ENCODE results near the gene TPH2. TPM values are rescaled to one million over a fixed set of nuclear protein-coding genes. Genes with fewer than 3 reads are reported as not detected.

The TPH2 gene
- polyA plus RNA-seq, 4 donors = 0.03 TPM; not detected in 3

DNA sequence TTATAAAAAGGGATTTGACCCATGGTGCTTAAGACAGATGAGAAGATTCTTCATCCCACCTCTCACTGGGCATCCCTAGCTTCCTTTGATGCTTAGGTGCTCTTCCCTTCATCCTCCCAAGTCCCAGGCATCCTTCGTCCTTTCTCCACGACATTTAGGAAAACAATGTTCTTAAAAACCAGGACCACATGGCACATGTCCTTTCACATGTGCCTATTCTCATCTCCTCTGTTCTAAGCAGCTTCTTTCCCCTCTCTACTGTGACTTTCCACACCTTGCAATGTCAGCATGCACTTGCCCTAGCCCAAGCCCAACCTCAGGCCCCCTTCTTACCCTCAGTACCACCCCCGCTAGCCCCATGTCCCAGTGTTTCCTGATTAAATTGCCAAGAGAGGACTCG lies 12.2 kb downstream of the TPH2 start:
- H3K9me3 ChIP-seq (ENCODE audit: control insufficient read depth in 2 of 2, insufficient read depth in 1 of 2, low read depth in 1 of 2, low read length in 1 of 2) = no peaks in the 10 kb centered on the region
- H3K27ac ChIP-seq (ENCODE audit: low read depth in 1 of 3, low read length in 2 of 3) = no peak overlapping the region
- no peaks in the 10 kb centered on the region for H3K4me1 ChIP-seq (ENCODE audit: control insufficient read depth in 3 of 3, insufficient read depth in 2 of 3, low read depth in 1 of 3, low read length in 2 of 3)
- WGBS, 3 donors = 73 to 89% (median 87%) methylated on average over 4 of the region's 4 CpGs
- no peaks in the 10 kb centered on the region for H3K36me3 ChIP-seq (ENCODE audit: control insufficient read depth in 3 of 3, insufficient read depth in 2 of 3, low read depth in 1 of 3, low read length in 3 of 3)
- no peak overlapping the region for H3K4me3 ChIP-seq (ENCODE audit: low read depth in 1 of 3, low read length in 3 of 3)
- H3K27me3 ChIP-seq (ENCODE audit: control insufficient read depth in 3 of 3, insufficient read depth in 3 of 3, low read length in 3 of 3) = peaks cover 0 to 20% (median 2%) of the 10 kb centered on the region in 3 donors
- FAIRE-seq (no peak), DNase-seq (no peak)

DNA sequence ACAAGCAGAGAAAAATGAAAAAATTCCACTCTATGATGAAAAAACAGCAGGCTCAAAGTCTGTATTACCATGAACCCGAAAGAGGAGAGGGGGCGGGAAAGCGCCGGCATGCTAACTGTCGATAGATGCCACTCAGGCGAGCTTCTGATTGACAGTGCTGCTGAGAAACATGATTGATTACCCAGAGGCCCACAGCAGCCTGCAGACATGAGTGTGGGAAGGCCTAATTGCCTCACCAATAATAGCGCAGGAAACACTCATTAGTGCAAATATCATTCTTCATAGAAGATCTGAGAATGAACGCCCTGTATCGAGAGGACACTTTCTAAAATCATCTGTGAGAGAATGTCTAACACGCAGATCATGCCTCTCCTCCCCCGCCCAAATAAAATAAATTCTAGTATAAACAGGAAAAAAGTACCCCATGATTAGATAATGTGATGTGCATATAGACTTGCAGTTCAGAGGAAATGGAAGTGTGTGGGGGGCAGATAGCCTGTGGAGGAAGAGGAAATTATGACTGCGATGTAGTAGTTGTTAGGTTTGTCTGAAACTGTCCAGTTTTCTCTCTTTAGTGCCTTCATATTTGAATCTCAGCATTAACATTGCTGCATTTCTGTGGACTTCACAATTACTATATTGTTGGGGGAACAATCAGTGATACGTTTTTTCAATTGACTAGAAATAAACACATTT lies 15.6 kb downstream of the TPH2 start:
- H3K4me1 ChIP-seq (ENCODE audit: control insufficient read depth in 3 of 3, insufficient read depth in 2 of 3, low read depth in 1 of 3, low read length in 2 of 3) = no peaks in the 10 kb centered on the region
- no peak for FAIRE-seq
- WGBS, 3 donors = 58 to 68% (median 65%) methylated on average over 13 of the region's 13 CpGs
- DNase-seq = no peak
- H3K27ac ChIP-seq (ENCODE audit: low read depth in 1 of 3, low read length in 2 of 3) = no peak overlapping the region
- no peaks in the 10 kb centered on the region for H3K36me3 ChIP-seq (ENCODE audit: control insufficient read depth in 3 of 3, insufficient read depth in 2 of 3, low read depth in 1 of 3, low read length in 3 of 3)
- peaks cover 0 to 9% (median 0%) of the 10 kb centered on the region in 3 donors for H3K27me3 ChIP-seq (ENCODE audit: control insufficient read depth in 3 of 3, insufficient read depth in 3 of 3, low read length in 3 of 3)
- H3K4me3 ChIP-seq (ENCODE audit: low read depth in 1 of 3, low read length in 3 of 3) = no peak overlapping the region
- H3K9me3 ChIP-seq (ENCODE audit: control insufficient read depth in 2 of 2, insufficient read depth in 1 of 2, low read depth in 1 of 2, low read length in 1 of 2) = no peaks in the 10 kb centered on the region

DNA sequence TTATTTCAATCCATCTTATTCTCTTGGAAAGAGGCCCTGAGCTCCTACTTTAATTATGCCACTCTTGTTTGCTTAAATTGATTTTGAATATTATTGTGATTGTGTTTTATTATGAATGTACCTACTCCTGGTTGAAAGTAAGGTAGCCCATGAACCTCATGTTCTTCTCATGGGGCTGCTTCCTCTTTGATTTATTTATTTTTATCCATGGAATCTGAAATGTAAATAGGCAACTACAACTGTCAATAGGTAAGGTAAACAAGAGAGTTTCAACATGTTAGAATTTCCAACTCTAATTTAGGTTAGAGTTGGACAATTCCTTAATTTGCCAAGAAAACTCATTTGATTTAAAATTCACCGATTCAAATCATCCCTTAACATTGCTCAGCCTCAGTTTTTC lies 16.2 kb downstream of the TPH2 start:
- Histone ChIP-seq H3K9me3 (ENCODE audit: control insufficient read depth in 2 of 2, insufficient read depth in 1 of 2, low read depth in 1 of 2, low read length in 1 of 2) (no peaks in the 10 kb centered on the region), H3K4me1 (ENCODE audit: control insufficient read depth in 3 of 3, insufficient read depth in 2 of 3, low read depth in 1 of 3, low read length in 2 of 3) (no peaks in the 10 kb centered on the region), H3K27me3 (ENCODE audit: control insufficient read depth in 3 of 3, insufficient read depth in 3 of 3, low read length in 3 of 3) (peaks cover 0 to 9% (median 0%) of the 10 kb centered on the region in 3 donors), H3K36me3 (ENCODE audit: control insufficient read depth in 3 of 3, insufficient read depth in 2 of 3, low read depth in 1 of 3, low read length in 3 of 3) (no peaks in the 10 kb centered on the region), H3K4me3 (ENCODE audit: low read depth in 1 of 3, low read length in 3 of 3) (no peak overlapping the region), H3K27ac (ENCODE audit: low read depth in 1 of 3, low read length in 2 of 3) (no peak overlapping the region)
- no peak for FAIRE-seq
- 73 to 89% (median 85%) methylated on average over 1 of the region's 1 CpG for WGBS, 3 donors
- no peak for DNase-seq

DNA sequence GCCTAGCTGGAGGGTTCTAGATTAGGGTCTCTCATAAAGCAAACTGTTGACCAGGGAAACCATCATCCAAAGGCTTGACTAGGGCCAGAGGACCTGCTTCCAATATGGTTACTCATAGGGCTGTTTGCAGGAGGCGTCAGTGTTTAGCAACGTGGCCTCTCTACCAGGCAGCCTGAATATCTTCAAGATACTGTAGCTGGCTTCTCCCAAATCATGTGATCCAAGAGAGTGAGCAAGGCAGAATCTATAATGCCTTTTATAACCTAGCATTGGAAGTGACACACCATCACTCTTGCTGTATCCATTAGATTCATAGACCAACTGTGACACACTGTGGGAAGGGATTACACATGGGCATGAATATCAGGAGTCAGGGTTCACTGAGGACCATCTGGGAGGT lies 17.3 kb downstream of the TPH2 start:
- no peak overlapping the region for H3K27ac ChIP-seq (ENCODE audit: low read depth in 1 of 3, low read length in 2 of 3)
- H3K27me3 ChIP-seq (ENCODE audit: control insufficient read depth in 3 of 3, insufficient read depth in 3 of 3, low read length in 3 of 3) = peaks cover 0 to 9% (median 0%) of the 10 kb centered on the region in 3 donors
- no peak for DNase-seq
- no peaks in the 10 kb centered on the region for H3K9me3 ChIP-seq (ENCODE audit: control insufficient read depth in 2 of 2, insufficient read depth in 1 of 2, low read depth in 1 of 2, low read length in 1 of 2)
- 63 to 71% (median 64%) methylated on average over 2 of the region's 2 CpGs for WGBS, 3 donors
- H3K36me3 ChIP-seq (ENCODE audit: control insufficient read depth in 3 of 3, insufficient read depth in 2 of 3, low read depth in 1 of 3, low read length in 3 of 3) = no peaks in the 10 kb centered on the region
- no peak overlapping the region for H3K4me3 ChIP-seq (ENCODE audit: low read depth in 1 of 3, low read length in 3 of 3)
- no peaks in the 10 kb centered on the region for H3K4me1 ChIP-seq (ENCODE audit: control insufficient read depth in 3 of 3, insufficient read depth in 2 of 3, low read depth in 1 of 3, low read length in 2 of 3)
- FAIRE-seq = no peak

DNA sequence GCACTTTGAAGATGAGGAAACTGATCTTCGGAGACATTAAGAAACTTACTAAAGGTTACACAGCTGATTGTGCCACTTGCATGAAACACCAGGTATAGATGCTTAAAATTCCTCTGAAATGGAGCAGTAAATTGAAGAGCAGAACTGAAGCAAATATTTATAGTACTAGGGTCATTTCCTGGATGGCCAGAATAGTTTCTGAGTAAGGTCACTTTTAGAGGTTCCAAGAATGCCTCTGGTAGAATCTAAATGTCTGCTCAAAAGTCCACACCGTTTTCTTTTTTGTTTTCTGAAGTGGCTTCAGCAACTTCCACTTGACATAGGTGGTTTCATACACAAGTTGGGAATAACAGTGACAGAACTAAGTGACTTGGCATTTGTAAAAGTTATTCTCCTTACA lies 19.4 kb downstream of the TPH2 start:
- no peak for FAIRE-seq
- H3K27me3 ChIP-seq (ENCODE audit: control insufficient read depth in 3 of 3, insufficient read depth in 3 of 3, low read length in 3 of 3) = peaks cover 0 to 7% (median 0%) of the 10 kb centered on the region in 3 donors
- DNase-seq = no peak
- no peaks in the 10 kb centered on the region for H3K36me3 ChIP-seq (ENCODE audit: control insufficient read depth in 3 of 3, insufficient read depth in 2 of 3, low read depth in 1 of 3, low read length in 3 of 3)
- H3K27ac ChIP-seq (ENCODE audit: low read depth in 1 of 3, low read length in 2 of 3) = no peak overlapping the region
- H3K4me3 ChIP-seq (ENCODE audit: low read depth in 1 of 3, low read length in 3 of 3) = no peak overlapping the region
- no peaks in the 10 kb centered on the region for H3K4me1 ChIP-seq (ENCODE audit: control insufficient read depth in 3 of 3, insufficient read depth in 2 of 3, low read depth in 1 of 3, low read length in 2 of 3)
- 39 to 52% (median 47%) methylated on average over 2 of the region's 2 CpGs for WGBS, 3 donors
- no peaks in the 10 kb centered on the region for H3K9me3 ChIP-seq (ENCODE audit: control insufficient read depth in 2 of 2, insufficient read depth in 1 of 2, low read depth in 1 of 2, low read length in 1 of 2)

DNA sequence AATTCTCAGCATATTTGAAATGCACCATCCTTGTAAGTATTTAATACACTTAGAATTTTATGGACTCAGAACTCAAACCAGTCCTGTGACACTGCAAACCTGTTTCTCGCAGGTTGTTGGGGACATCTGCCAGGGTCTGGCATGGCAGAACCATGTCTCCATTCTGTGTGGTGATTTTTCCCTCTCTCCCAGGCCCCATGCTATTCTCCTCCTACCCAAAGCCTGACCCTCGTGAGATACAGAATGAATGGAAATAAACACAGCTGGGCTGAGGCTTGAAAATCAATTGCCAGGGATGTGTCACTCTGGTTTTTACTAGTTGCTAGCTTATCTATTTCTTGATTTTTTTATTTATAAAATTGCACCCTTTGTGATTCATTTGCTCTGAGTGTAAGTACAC lies 19.8 kb downstream of the TPH2 start:
- WGBS, 3 donors = 44 to 45% (median 44%) methylated on average over 2 of the region's 2 CpGs
- no peak overlapping the region for H3K4me3 ChIP-seq (ENCODE audit: low read depth in 1 of 3, low read length in 3 of 3)
- H3K4me1 ChIP-seq (ENCODE audit: control insufficient read depth in 3 of 3, insufficient read depth in 2 of 3, low read depth in 1 of 3, low read length in 2 of 3) = no peaks in the 10 kb centered on the region

DNA sequence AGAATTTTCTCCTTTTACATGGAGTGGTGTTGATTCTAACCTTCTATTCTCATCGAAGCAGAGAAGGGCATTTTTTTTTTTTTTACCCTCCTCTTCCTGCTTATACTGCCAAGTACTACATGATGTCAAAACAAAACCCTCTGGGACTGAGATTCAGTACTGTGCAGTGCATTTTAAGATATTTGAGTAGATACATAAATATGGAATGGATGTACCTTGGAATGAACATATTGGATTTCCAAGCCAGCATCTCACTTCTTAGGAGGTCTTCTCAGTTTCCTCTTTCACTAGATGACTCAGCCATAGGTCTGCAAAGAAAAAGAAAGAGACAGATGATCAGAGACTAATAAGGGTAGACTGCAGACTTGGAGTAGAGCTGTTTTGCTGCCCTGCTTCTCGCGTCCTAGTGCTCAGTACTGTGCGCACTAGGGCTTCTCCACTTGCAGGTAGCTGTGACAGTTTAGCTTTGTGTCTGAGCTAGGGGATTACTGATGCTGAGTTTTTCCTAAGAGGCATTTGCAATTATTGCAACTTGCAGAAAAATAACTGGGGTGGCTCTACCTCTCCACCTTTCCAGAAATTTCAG lies 20.4 kb downstream of the TPH2 start:
- FAIRE-seq = no peak

More for the DNA sequence above, 19.8 kb downstream of the TPH2 start:
- Histone ChIP-seq H3K27me3 (ENCODE audit: control insufficient read depth in 3 of 3, insufficient read depth in 3 of 3, low read length in 3 of 3) (peaks cover 0 to 7% (median 0%) of the 10 kb centered on the region in 3 donors), H3K27ac (ENCODE audit: low read depth in 1 of 3, low read length in 2 of 3) (no peak overlapping the region), H3K36me3 (ENCODE audit: control insufficient read depth in 3 of 3, insufficient read depth in 2 of 3, low read depth in 1 of 3, low read length in 3 of 3) (no peaks in the 10 kb centered on the region), H3K9me3 (ENCODE audit: control insufficient read depth in 2 of 2, insufficient read depth in 1 of 2, low read depth in 1 of 2, low read length in 1 of 2) (no peaks in the 10 kb centered on the region)
- FAIRE-seq = no peak
- no peak for DNase-seq

DNA sequence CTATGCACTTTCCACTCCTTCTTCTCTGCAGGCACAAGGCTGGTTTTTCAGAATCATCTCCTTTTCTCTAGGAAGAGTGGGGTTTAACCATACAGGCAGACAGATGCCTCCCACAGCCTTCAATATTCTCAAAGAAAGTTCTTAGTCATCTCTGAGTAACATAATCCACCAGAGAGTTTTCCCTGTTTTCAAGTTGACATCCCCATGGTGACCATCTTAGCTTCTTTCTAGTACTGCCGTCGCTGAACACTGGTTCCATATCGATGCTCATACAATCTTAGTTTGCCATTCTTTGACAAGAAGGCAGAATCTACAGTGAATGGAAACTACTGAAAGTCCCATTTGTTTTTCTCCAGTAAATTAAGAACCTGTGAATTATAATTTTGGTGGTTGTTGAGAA lies 28.6 kb downstream of the TPH2 start:
- Histone ChIP-seq H3K4me3 (ENCODE audit: low read depth in 1 of 3, low read length in 3 of 3) (no peak overlapping the region), H3K27me3 (ENCODE audit: control insufficient read depth in 3 of 3, insufficient read depth in 3 of 3, low read length in 3 of 3) (peaks cover 0 to 4% (median 0%) of the 10 kb centered on the region in 3 donors), H3K27ac (ENCODE audit: low read depth in 1 of 3, low read length in 2 of 3) (no peak overlapping the region), H3K4me1 (ENCODE audit: control insufficient read depth in 3 of 3, insufficient read depth in 2 of 3, low read depth in 1 of 3, low read length in 2 of 3) (no peaks in the 10 kb centered on the region), H3K9me3 (ENCODE audit: control insufficient read depth in 2 of 2, insufficient read depth in 1 of 2, low read depth in 1 of 2, low read length in 1 of 2) (no peaks in the 10 kb centered on the region), H3K36me3 (ENCODE audit: control insufficient read depth in 3 of 3, insufficient read depth in 2 of 3, low read depth in 1 of 3, low read length in 3 of 3) (no peaks in the 10 kb centered on the region)
- FAIRE-seq = no peak
- WGBS, 3 donors = 83 to 90% (median 86%) methylated on average over 3 of the region's 3 CpGs
- no peak for DNase-seq

More for the DNA sequence above, 20.4 kb downstream of the TPH2 start:
- Histone ChIP-seq H3K4me1 (ENCODE audit: control insufficient read depth in 3 of 3, insufficient read depth in 2 of 3, low read depth in 1 of 3, low read length in 2 of 3) (no peaks in the 10 kb centered on the region), H3K4me3 (ENCODE audit: low read depth in 1 of 3, low read length in 3 of 3) (no peak overlapping the region), H3K9me3 (ENCODE audit: control insufficient read depth in 2 of 2, insufficient read depth in 1 of 2, low read depth in 1 of 2, low read length in 1 of 2) (no peaks in the 10 kb centered on the region), H3K27me3 (ENCODE audit: control insufficient read depth in 3 of 3, insufficient read depth in 3 of 3, low read length in 3 of 3) (peaks cover 0 to 5% (median 0%) of the 10 kb centered on the region in 3 donors), H3K36me3 (ENCODE audit: control insufficient read depth in 3 of 3, insufficient read depth in 2 of 3, low read depth in 1 of 3, low read length in 3 of 3) (no peaks in the 10 kb centered on the region), H3K27ac (ENCODE audit: low read depth in 1 of 3, low read length in 2 of 3) (no peak overlapping the region)
- 60 to 78% (median 72%) methylated on average over 4 of the region's 4 CpGs for WGBS, 3 donors
- no peak for DNase-seq
